HG02610 (cell line): ENCODE data around the gene HSD17B4.
"Not testable (repeated sequence)": the region's sequence is repeated elsewhere in the genome, so short reads cannot be mapped to it uniquely, and the experiment has no call there.

Experiments
- ATAC-seq: cut with Tn5 transposase; IDR thresholded peaks from one replicate; pipeline ENCODE4 v1.9.1; 2021; ENCODE audit warnings: mild to moderate bottlenecking, moderate library complexity; ENCODE audit not compliant: unreplicated experiment

Gene HSD17B4

DNA sequence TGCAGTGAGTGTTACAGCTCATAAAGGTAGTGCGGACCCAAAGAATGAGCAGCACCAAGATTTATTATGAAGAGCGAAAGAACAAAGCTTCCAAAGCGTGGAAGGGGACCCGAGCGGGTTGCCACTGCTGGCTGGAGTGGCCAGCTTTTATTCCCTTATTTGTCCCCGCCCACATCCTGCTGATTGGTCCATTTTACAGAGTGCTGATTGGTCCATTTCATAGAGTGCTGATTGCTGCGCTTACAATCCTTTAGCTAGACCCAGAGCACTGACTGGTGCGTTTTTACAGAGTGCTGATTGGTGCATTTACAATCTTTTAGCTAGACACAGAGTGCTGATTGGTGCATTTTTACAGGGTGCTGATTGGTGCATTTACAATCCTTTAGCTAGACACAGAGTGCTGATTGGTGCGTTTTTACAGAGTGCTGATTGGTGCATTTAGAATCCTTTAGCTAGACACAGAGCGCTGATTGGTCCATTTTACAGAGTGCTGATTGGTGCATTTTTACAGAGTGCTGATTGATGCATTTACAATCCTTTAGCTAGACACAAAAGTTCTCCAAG, 19.5 kb upstream of the HSD17B4 start:
- not testable (repeated sequence) for ATAC-seq

DNA sequence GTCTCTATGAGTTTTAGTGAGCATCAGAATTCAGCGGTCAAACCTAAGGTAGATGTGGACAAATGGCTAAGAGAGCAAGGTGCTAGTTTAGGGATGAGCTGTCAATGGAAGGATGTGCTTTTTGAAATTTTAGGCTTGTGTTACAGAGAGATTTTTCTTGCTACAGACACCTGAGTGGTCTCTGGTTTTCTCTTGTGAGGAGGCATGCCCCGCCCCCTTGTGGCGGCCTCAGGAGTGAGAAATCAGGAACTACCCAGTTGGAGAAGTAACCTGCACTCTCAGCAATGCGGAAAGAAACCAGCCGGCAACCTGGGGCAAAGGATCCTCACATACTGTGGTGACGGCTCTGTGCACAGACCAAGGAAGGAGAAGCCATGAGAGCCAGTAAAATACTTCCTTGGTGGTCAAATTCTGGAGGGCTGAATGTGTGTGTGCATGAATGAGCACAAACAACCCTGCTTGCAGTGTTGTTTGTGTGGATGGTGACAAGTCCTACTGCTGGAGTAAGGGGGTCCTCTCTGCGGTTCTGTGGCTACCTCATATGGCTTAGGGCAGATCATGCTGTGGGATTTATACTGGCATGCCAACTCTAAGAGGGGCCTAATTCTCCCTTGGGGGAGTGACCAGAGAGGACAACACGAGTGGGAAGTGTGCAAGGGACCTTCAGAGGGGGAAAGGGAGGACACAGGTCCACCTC, 16.7 kb upstream of the HSD17B4 start:
- ATAC-seq: peak; percentile 81

DNA sequence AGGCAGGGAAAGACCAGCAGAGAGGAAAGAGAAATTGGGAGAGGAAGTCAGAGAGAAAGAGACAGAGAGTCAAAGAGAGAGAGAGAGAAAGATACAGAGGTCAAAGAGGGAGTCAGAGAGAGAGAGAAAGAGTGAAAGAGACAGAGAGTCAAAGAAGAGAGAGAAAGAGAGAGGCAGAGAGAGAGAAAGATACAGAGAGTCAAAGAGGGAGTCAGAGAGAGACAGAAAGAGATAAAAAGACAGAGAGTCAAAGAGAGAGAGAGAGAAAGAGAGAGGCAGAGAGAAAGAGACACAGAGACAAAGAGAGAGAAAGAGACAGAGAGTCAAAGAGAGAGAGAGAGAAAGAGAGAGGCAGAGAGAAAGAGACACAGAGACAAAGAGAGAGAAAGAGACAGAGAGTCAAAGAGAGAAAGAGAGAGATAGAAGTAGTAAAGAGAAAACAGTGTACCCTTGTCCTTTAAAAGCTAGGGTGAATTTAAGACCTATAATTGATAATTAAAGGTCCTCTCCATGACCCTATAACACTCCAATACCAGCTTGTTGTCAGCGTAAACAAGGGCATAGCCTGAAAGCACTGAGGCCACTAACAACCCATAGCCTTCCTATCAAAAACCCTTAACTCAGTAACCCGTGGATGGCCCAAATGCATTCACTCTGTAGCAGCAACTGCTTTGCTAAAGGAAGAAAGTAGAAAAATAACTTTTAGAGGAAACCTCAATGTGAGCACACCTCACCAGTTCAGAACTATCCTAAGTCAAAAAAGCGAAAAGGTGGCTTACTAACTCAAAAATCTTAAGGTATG, 14.3 kb upstream of the HSD17B4 start:
- ATAC-seq: not testable (repeated sequence)

DNA sequence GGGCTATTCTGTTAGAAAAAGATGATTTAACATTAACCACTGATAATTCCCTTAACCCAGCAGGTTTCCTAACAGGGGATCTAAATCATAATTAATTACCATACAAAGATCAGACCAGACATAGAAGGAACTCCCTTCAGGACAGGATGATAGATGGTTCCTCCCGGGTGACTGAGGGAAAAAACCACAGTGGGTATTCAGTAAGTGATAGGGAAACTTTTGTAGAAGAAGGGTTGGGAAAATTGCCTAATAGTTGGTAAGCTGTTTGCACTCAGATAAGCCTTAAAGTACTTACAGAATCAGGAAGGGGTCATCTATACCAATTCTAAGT, 13.7 kb upstream of the HSD17B4 start:
- not testable (repeated sequence) for ATAC-seq

DNA sequence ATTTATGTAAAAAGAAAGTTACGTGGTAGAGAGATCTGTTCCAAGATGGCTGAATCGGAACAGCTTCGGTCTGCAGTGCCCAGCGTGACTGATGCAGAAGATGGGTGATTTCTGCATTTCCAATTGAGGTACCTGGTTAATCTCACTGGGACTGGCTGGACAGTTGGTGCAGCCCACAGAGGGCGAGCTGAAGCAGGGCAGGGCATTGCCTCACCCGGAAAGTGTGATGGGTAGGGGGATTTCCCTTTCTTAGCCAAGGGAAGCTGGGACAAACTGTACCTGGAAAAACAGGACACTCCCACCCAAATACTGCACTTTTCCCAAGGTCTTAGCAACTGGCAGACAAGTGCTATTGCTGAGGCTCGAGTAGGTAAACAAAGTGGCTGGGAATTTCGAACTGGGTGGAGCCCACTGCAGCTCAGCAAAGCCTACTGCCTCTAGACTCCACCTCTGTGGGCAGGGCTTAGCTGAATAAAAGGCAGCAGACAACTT, 13.1 kb upstream of the HSD17B4 start:
- peak; percentile 62 for ATAC-seq

DNA sequence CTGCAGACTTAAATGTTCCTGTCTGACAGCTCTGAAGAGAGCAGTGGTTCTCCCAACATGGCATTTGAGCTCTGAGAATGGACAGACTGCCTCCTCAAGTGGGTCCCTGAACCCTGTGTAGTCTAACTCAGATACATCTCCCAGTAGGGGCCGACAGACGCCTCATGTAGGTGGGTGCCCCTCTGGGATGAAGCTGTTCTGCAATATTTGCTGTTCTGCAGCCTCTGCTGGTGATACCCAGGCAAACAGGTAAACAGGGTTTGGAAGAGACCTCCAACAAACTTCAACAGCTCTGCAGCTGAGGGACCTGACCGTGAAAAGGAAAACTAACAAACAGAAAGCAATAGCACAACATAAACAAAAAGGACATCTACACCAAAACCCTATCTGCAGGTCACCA, 12.7 kb upstream of the HSD17B4 start:
- peak; percentile 18 for ATAC-seq

DNA sequence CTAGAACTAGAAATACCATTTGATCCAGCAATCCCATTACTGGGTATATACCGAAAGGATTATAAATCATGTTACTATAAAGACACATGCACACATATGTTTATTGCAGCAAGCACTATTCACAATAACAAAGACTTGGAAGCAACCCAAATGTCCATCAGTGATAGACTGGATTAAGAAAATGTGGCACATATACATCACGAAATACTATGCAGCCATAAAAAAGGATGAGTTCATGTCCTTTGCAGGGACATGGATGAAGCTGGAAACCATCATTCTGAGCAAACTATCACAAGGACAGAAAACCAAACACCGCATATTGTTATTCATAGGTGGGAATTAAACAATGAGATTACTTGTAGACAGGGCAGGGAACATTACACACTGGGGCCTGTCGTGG, 7.7 kb upstream of the HSD17B4 start:
- ATAC-seq: not testable (repeated sequence)

DNA sequence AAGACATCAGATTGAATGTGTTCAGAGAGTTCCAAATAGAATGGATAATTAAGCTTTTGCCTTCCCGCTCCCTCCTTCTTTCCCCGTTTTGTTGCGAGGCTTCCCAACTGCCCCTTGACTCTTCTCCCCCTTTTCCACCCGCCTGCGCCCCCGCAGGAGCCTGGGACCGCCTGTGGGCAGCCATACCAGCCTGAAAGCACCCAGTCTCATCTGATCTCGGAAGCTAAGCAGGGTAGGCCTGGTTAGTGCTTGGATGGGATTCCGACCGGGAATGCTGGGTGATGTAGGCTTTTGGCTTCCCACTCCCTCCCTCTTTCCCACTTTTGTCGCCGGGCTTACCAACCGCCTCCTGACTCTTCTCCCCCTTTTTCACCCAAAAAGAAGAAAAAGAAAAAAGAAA, 6.8 kb upstream of the HSD17B4 start:
- no peak for ATAC-seq

DNA sequence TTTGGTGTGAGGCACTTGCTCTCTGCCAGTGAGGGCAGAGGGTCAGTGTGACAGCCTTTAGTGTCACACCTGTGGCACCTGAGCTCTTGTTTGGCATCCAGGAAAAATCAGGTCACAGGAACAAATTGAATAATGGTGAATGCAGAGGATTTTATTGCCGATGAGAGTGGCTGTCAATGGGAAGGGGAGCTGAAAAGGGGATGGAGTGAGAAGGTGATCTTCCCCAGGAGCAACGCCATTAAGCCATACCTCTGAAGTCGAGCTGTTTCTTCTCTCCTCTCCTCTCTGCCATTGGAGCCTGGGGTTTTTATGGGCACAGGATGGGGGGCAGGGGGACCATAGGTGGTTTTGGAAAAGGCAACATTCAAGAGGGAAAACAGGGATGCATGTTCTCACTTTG, 2.4 kb upstream of the HSD17B4 start:
- no peak for ATAC-seq

DNA sequence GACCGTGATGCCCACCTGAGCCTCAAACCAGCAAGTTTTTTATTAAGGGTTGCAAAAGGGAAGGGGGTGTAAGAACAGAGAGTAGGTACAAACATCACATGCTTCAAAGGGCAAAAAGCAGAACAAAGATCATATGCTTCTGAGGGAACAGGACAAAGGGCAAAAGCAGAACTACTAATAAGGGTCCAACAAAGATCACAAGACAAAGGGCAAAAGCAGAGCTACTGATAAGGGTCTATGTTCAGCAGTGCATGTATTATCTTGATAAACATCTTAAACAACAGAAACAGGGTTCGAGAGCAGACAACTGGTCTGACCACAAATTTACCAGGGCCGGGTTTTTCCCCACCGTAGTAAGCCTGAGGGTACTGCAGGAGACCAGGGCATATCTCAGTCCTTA, 1.7 kb upstream of the HSD17B4 start:
- not testable (repeated sequence) for ATAC-seq

DNA sequence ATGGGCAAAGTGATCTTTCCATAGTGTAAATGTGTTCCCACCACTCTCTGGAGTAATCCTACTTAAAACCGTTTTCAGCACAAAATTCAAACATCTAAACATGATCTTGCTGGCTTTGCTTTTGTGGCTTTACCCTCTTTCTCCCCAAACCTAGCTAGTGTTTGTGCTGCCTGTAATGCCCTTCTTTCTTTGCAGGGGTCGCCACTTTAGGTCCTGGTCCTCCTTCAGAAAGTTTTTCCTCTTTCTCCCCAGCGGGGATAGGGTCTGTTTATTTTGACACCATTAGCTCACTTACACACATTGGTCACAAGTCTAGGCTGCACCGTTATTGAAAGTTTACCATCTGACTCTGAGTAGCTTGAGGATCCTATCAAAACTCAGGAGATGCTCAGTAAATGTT, 736 bp upstream of the HSD17B4 start:
- no peak for ATAC-seq

DNA sequence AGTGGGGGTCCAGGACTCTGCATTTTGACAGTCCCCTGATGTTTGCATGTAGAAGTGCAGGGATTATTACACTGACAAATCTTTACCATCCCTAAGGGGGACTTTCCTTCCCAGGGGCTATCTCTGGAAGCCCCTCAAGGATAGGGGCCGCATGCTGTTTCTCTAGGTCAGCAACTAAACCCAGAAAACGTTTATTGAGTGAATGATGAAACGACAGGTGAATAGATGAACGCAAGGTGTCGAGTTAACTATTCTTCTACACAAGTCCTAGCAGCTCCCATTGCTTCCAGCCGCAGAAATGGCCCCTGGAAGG, 281 bp upstream of the HSD17B4 start:
- no peak for ATAC-seq

DNA sequence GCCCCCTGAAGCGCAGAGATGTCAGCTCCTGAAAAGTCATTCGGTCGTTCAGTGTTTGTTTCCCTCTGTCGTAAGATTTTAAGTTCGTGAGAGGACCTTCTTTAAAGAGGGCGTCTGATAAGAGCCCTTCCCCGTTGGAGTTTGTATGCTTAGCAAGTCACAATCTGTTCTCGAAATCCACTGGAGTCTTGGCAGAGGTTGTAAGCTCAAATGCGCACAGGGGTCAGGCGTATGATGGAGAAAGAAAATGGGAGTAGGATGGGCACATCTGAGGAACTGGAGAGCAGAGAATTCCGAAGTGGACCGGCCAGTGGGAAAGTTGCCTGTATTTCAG, 710 bp downstream of the HSD17B4 start:
- ATAC-seq: peak; percentile 6

DNA sequence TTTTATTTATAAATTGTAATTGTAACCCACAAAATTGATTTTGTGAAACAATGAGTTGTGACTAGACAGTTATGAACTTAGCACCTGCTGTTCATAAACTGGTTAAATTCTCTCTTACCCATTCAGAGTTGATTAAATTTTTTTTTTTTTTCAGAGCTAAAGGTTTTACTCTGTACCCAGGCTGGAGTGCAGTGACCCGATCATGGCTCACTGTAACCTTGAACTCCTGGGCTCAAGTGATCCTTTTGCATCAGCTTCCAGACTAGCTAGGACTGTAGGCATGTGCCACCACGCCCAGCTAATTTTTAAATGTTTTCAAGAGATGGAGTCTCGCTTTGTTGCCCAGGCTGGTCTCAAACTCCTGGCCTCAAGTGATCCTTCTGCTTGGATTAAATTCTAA, 1.9 kb downstream of the HSD17B4 start:
- ATAC-seq: no peak

DNA sequence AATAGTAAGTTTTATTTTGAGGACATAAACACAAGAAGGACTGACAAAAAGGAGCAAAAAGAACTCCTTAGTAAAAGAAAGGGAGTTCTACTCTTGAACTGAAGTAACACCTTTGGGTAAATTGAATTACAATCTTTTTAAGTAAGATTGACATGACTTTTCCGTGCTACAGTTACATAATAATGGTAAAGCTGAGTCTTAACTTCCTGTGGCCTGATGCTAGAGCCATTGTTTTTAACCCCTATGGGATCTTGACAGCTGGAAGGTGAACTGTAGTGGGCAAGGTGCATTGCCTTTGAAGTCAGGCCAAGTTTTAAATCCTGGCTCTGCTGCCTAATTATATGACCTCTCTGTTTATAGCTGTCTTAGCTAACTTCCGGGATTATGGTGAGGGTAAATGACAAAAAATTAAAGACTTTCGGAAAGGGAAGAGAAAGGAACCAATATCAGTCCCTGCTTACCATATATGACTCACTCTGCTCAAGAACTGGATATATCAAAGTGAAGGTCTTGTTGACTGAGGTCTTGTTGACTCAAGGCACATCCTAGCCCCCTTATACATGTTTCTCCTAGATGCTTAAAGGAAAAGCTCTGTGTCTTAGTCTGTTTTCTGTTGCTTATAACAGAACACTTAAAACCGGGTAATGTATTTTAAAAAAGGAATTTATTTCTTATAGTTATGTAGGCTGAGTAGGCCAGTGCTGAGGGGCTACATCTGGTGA, 6.8 kb downstream of the HSD17B4 start:
- no peak for ATAC-seq

DNA sequence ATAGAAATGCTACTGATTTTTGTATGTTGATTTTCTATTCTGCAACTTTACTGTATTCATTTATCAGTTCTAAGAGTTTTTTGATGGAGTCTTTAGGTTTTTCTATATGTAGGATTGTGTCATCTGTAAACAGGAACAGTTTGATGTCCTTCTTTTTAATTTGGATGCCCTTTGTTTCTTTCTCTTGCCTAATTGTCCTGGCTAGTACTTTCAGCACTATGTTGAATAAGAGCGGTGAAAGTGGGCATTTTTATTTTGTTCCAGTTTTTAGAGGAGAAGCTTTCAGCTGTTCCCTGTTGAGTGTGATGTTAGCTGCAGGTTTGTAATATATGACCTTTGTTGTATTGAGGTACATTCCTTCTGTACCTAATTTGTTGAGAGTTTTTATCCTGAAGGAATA, 13.3 kb downstream of the HSD17B4 start:
- no peak for ATAC-seq

DNA sequence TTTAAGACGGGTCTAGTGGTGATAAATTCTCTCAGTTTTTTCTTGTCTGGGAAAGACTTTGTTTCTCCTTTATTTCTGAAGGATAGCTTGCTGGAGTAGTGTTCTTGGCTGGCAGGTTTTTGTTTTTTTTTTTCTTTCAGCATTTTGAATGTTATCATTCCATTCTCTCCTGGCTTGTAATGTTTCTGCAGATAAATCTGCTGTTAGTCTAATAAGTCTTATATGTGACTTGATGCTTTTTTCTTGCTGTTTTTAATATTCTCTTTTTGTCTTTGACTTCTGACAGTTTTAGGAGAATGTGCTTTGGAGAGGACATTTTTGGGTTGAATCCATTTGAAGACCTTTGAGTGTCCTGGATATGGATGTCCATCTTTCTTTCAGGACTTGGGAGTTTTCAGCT, 16.0 kb downstream of the HSD17B4 start:
- ATAC-seq: no peak

DNA sequence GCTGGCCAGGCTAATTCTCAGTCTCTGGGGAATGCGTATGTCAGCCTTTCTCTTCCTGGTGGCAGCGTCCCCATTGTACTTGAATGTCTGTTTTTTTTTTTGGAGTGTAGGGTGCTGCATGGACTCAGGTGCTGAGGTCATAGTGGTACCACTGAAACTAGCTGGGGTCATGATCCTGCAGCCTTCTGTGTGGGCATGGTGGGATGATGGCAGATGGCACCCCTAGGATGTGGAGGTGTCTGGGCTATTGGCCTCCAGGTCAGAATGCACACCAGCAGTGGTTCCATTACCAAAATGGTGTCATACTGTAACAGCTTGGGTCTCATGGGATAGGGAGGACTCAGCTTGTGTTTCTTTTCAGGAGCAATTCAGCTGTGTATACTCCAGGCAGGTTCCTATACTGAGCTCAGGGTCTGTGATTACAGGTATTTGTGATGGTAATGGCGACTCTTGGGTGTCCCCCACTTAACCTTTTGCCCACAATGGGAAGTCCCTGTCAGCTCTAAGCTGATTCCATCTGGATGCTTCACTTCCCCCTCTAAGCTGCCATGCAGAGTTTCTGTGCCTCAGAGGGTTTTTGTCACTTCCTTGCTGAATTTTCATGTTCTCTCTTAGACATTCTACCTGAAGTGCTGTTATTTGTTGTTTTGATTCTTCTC, 17.9 kb downstream of the HSD17B4 start:
- ATAC-seq: peak; percentile 93

DNA sequence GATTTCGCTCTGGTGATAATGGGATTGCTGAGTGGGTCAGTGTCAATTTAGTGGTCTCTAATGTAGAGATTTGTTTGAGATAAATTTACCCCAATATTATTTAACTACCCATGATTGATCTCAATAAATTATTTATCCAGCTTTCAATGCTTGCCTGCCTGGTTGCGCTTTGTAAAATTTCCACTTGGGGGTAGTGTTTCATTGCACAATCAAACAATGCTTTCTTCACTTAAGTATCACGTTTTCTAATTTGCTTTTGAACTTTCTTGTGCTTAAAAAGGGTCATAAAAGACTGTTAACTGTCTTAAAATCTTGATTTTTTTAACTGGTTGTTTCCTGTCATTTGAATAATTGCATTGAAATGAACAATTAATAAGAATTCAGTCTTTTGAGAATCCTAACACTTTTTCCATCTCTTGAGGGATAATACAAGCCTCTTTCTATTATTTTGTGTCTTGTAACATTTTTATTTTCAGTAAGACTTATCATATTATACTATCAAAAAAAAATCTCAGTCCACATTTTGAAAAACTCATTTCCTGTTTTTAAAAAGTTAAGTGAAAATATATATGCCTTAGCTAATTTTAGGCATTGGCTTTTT, 18.7 kb downstream of the HSD17B4 start:
- ATAC-seq: peak; percentile 48

DNA sequence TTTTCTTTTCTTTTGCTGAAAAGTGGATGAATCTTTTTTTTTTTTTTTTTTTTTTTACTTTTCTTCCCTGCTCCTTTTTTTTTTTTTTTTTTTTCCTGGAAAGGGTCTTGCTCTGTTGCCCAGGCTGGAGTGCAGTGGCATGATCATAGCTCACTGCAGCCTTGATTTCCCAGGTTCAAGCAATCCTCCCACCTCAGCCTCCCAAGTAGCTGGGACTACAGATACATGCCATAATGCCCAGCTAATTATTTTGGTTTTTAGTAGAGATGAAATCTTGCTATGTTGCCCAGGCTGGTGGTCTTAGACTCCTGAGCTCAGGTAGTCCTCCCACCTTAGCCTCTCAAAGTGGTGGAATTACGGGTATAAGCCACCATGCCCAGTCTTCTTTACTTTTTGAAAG, 20.9 kb downstream of the HSD17B4 start:
- ATAC-seq: no peak

DNA sequence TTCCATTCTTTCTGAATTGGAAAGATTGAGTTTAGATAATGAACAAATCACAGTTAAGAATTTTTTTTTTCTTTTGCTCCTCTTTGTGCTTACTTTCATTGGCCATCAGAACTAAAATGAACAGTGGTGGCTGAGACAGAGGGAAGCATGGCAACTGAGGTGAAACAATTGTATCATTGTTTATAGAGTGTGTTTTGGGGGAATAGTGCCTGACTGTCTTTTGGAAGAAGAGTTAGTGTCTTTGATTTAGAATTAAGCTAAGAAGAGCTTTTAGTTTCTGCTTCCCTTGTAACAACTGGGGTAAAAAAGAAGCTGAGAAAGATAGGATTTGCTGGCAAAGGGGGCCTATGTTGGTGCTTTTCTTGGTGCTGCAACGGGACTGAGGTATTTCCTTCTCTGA, 24.0 kb downstream of the HSD17B4 start:
- ATAC-seq: no peak
